GM12891 (cell line): ENCODE data around the gene LHX8.

Source experiments
- PAX5 ChIP-seq: IDR thresholded peaks from 2 replicates; pipeline ENCODE4 v1.6.1; 2011; ENCODE audit warnings: low read length, moderate library complexity, mild to moderate bottlenecking; ENCODE audit not compliant: insufficient read depth, severe bottlenecking
- POLR2A ChIP-seq: IDR thresholded peaks from 2 replicates; pipeline ENCODE4 v1.6.1; 2011; ENCODE audit warnings: low read depth, low read length, control low read depth
- POLR2AphosphoS5 ChIP-seq: IDR thresholded peaks from 2 replicates; pipeline ENCODE4 v1.6.1; 2011; ENCODE audit warnings: low read depth, low read length, control low read depth
- SPI1 ChIP-seq: IDR thresholded peaks from 2 replicates; pipeline ENCODE4 v1.6.1; 2011; ENCODE audit warnings: low read depth, low read length, control low read depth
- TAF1 ChIP-seq: IDR thresholded peaks from 2 replicates; pipeline ENCODE4 v1.6.1; 2011; ENCODE audit warnings: low read depth, low read length, control low read depth

- TF ChIP-seq POLR2AphosphoS5 = no peak
- TF ChIP-seq POLR2A = no peak
- TF ChIP-seq TAF1 = no peak
- no peak for TF ChIP-seq PAX5
- TF ChIP-seq SPI1 = no peak
Measured at GRCh38 chr1:75129660-75129982, 4.6 kb upstream of the LHX8 start.
